ENCODE data around the gene FURIN.
"Not testable (repeated sequence)": the region's sequence is repeated elsewhere in the genome, so short reads cannot be mapped to it uniquely, and the experiment has no call there.

FURIN gene

GRCh38 chr15:90868261-90868689 lies at the start of gene FURIN:
FURIN (plus strand) TSS chr15:90868588; CDS start chr15:90875741, 7,153 bp downstream.
- no peak for DNase-seq (ENCODE audit: insufficient read length, low spot score)
- TF ChIP-seq CTCF (IDR thresholded peaks at IDR 0.05; ENCODE audit: insufficient read depth, missing control alignments) = no peak
- no peak for FAIRE-seq

- no peak for DNase-seq (ENCODE audit: insufficient read length, low spot score)
- no peak for TF ChIP-seq CTCF (IDR thresholded peaks at IDR 0.05; ENCODE audit: insufficient read depth, missing control alignments)
- no peak for FAIRE-seq
Observed at GRCh38 chr15:90819390-90819789, 49.0 kb upstream of the FURIN start.

DNA sequence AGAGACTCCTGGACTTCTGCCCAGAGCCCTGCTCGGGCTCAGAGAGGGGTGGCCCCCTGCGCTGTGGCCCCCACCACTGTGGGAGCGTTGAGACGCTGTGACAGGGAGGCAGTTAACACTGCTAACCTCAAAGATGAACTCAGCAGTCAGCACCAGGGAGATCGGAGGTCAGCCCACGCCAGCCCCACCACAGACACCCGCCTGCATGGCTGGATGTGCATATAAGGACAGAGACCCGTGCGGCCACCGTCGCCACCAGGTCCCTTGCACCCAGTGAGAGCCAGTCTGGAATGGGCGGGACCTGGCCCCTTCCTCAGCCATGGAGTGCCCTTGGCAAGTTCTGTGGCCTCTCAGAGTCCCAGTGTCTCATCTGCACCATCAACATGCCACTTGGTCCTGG lies 48.5 kb upstream of the FURIN start:
- no peak for TF ChIP-seq CTCF (IDR thresholded peaks at IDR 0.05; ENCODE audit: insufficient read depth, missing control alignments)
- FAIRE-seq (no peak), DNase-seq (ENCODE audit: insufficient read length, low spot score) (no peak)

GRCh38 chr15:90820481-90820880 lies 47.9 kb upstream of the FURIN start:
- no peak for DNase-seq (ENCODE audit: insufficient read length, low spot score)
- no peak for FAIRE-seq
- no peak for TF ChIP-seq CTCF (IDR thresholded peaks at IDR 0.05; ENCODE audit: insufficient read depth, missing control alignments)

- no peak for TF ChIP-seq CTCF (IDR thresholded peaks at IDR 0.05; ENCODE audit: insufficient read depth, missing control alignments)
- DNase-seq (ENCODE audit: insufficient read length, low spot score) = no peak
- FAIRE-seq = no peak
Observed at GRCh38 chr15:90822204-90822955, 46.0 kb upstream of the FURIN start.

GRCh38 chr15:90823455-90823974 lies 44.9 kb upstream of the FURIN start:
- FAIRE-seq = no peak
- DNase-seq (ENCODE audit: insufficient read length, low spot score) = no peak
- TF ChIP-seq CTCF (IDR thresholded peaks at IDR 0.05; ENCODE audit: insufficient read depth, missing control alignments) = no peak

GRCh38 chr15:90825115-90825899 lies 43.1 kb upstream of the FURIN start:
- not testable (repeated sequence) for DNase-seq (ENCODE audit: insufficient read length, low spot score); FAIRE-seq

DNA sequence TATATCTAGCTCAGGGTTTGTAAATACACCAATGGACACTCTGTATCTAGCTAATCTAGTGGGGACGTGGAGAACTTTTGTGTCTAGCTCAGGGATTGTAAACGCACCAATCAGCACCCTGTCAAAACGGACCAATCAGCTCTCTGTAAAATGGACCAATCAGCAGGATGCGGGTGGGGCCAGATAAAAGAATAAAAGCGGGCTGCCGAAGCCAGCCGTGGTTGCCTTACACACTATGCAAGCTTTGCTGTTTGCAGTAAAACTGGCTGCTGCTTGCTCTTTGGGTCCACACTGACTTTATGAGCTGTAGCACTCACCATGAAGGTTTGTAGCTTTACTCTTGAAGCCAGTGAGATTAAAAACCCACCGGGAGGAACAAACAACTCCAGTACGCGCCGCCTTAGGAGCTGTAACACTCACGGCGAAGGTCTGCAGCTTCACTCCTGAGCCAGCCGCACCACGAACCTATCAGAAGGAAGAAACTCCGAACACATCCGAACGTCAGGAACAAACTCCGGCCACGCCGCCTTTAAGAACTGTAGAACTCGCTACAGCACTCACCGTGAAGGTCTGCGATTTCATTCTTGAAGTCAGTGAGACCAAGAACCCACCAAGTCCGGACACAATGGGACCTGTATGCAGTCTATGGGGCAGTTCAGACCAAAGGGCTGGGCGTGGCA lies 42.0 kb upstream of the FURIN start:
- FAIRE-seq = not testable (repeated sequence)

More for the DNA sequence above, 42.0 kb upstream of the FURIN start:
- not testable (repeated sequence) for DNase-seq (ENCODE audit: insufficient read length, low spot score)

Data from D721Med (cell line).